HepG2 (cell line): ENCODE results near the gene STAT1. TPM values are rescaled to one million over a fixed set of nuclear protein-coding genes. Genes with fewer than 3 reads are reported as not detected.

ENCODE experiments used
- ATAC-seq: fragments of 200-7000 bp; cut with Tn5 transposase; 3 replicates; pipeline ENCODE4 v1.9.1; 2020; ENCODE audit warnings: mild to moderate bottlenecking, moderate library complexity
- BruUV-seq: library from RNA; stranded (reverse); fragments of 400-500 nt; replicated peaks from 2 replicates; lab custom pipeline; 2021; lab: Mats Ljungman, UMichigan
- CTCF ChIA-PET: fragments of 300-600 bp; formaldehyde crosslinking; extraction: SDS; loops from one replicate; lab custom pipeline; 2021; ENCODE audit warnings: low total read pairs, inconsistent platforms, low intra/inter-chr PET ratio; lab: Yijun Ruan, JAX
- POLR2A ChIA-PET: fragments of 350-600 bp; sonication (Branson Sonifier 250); formaldehyde crosslinking; loops from one replicate; lab custom pipeline; 2020; ENCODE audit warnings: antibody characterized with exemption, inconsistent platforms; lab: Yijun Ruan, JAX
- DNase-seq: peaks from one replicate; pipeline ENCODE4 v3.0.0-alpha.2; 2015; ENCODE audit warnings: low spot score
- FAIRE-seq: peaks from 3 replicates; lab custom pipeline; 2011; peaks lifted over from hg19 to GRCh38; lab: Jason Lieb, UNC
- H2AFZ ChIP-seq: one replicate; pipeline ENCODE4 v1.6.1; 2011; ENCODE audit warnings: low read length, inconsistent platforms
- H3K27ac ChIP-seq: fragments of 300-600 bp; 3 replicates; pipeline ENCODE4 v1.8.0; 2011; ENCODE audit warnings: mixed run types, mild to moderate bottlenecking, mixed read lengths, low read length, inconsistent platforms; ENCODE audit not compliant: insufficient read depth; ENCODE audit errors: extremely low read length
- H3K27me3 ChIP-seq, 2 experiments: fragments of 200-600 bp in 1 of 2; 2 replicates in 1 of 2; 3 replicates in 1 of 2; pipeline versions ENCODE4 v1.6.0 to v1.8.0; 2011; ENCODE audit warnings: low read length in 2 of 2, mild to moderate bottlenecking in 2 of 2, moderate library complexity in 2 of 2, inconsistent platforms in 1 of 2; ENCODE audit not compliant: insufficient read depth in 2 of 2, control insufficient read depth in 1 of 2
- H3K36me3 ChIP-seq, 2 experiments: fragments of 200-600 bp in 1 of 2; replicated peaks in 1 of 2; 2 replicates in 1 of 2; 3 replicates in 1 of 2; pipeline versions ENCODE4 v1.5.1 to v1.8.0; 2011; ENCODE audit warnings: low read length in 2 of 2, inconsistent platforms in 1 of 2; ENCODE audit not compliant: insufficient read depth in 2 of 2, control insufficient read depth in 1 of 2
- H3K4me1 ChIP-seq: 2 replicates; pipeline ENCODE4 v1.5.1; 2012; ENCODE audit warnings: low read length, inconsistent platforms; ENCODE audit not compliant: insufficient read depth
- H3K4me2 ChIP-seq: 2 replicates; pipeline ENCODE4 v1.6.0; 2011; ENCODE audit warnings: low read depth, low read length, inconsistent platforms
- H3K4me3 ChIP-seq, 3 experiments: fragments of 200-600 bp in 1 of 3; sonication (generic), shearing (Covaris generic) in 1 of 3; replicated peaks in 1 of 3; 2 replicates each; pipeline ENCODE4 v1.5.1; 2011 to 2016; ENCODE audit warnings: low read length in 3 of 3, inconsistent platforms in 2 of 3, low read depth in 2 of 3, mild to moderate bottlenecking in 2 of 3, control low read depth in 1 of 3, mixed read lengths in 1 of 3; ENCODE audit not compliant: insufficient read depth in 1 of 3
- H3K79me2 ChIP-seq: one replicate; pipeline ENCODE4 v1.6.1; 2011; ENCODE audit warnings: low read length, inconsistent platforms; ENCODE audit not compliant: insufficient read depth
- H3K9ac ChIP-seq: 2 replicates; pipeline ENCODE4 v1.6.0; 2011; ENCODE audit warnings: mild to moderate bottlenecking, low read depth, low read length, inconsistent platforms; ENCODE audit not compliant: insufficient read depth
- H3K9me3 ChIP-seq: 2 replicates; pipeline ENCODE4 v1.5.1; 2012; ENCODE audit warnings: mild to moderate bottlenecking, low read length
- H4K20me1 ChIP-seq: 2 replicates; pipeline ENCODE4 v1.6.0; 2011; ENCODE audit warnings: inconsistent platforms, mild to moderate bottlenecking, low read length, moderate library complexity; ENCODE audit not compliant: insufficient read depth
- AHR ChIP-seq: IDR thresholded peaks from 2 replicates; pipeline ENCODE4 v1.6.1; 2018; ENCODE audit warnings: missing genetic modification reagents, missing compliant biosample characterization
- ATF6 ChIP-seq: sonication (generic); formaldehyde crosslinking; conservative IDR thresholded peaks from 2 replicates; pipeline ENCODE4 v1.4.0; 2020; ENCODE audit warnings: missing genetic modification reagents
- GABPA ChIP-seq, 2 experiments: IDR thresholded peaks; 2 replicates each; pipeline ENCODE4 v1.6.1; 2011 to 2016; ENCODE audit warnings: low read depth in 2 of 2, low read length in 1 of 2, missing biosample characterization in 1 of 2, missing genetic modification characterization in 1 of 2
- GABPB1 ChIP-seq: IDR thresholded peaks from 2 replicates; pipeline ENCODE4 v1.6.1; 2016; ENCODE audit warnings: mild to moderate bottlenecking, missing genetic modification reagents, moderate library complexity, missing compliant biosample characterization
- HBP1 ChIP-seq: IDR thresholded peaks from 2 replicates; pipeline ENCODE4 v1.6.1; 2016; ENCODE audit warnings: low read depth, control low read depth
- HNF4A ChIP-seq: sonication (generic); formaldehyde crosslinking; IDR thresholded peaks from 2 replicates; pipeline ENCODE4 v1.4.0; 2020; ENCODE audit warnings: missing genetic modification reagents
- NFIB ChIP-seq: sonication (generic); formaldehyde crosslinking; IDR thresholded peaks from 2 replicates; pipeline ENCODE4 v1.9.0; 2021; ENCODE audit warnings: missing genetic modification reagents, mild to moderate bottlenecking, borderline replicate concordance
- NR2F1 ChIP-seq, 2 experiments: fragments of 450-650 bp in 1 of 2; formaldehyde crosslinking in 1 of 2; IDR thresholded peaks; 2 replicates each; pipeline versions ENCODE4 v1.5.0 to v1.6.1; 2016 to 2020; ENCODE audit warnings: mild to moderate bottlenecking in 1 of 2, missing compliant biosample characterization in 1 of 2, missing genetic modification reagents in 1 of 2, moderate library complexity in 1 of 2
- PAWR ChIP-seq: sonication (generic); formaldehyde crosslinking; IDR thresholded peaks from 2 replicates; pipeline ENCODE4 v1.4.0; 2020; ENCODE audit warnings: missing genetic modification reagents, mild to moderate bottlenecking, borderline replicate concordance
- PHF21A ChIP-seq: sonication (generic); formaldehyde crosslinking; IDR thresholded peaks from 2 replicates; pipeline ENCODE4 v1.5.0; 2020; ENCODE audit warnings: mild to moderate bottlenecking, missing genetic modification reagents
- RARA ChIP-seq: IDR thresholded peaks from 2 replicates; pipeline ENCODE4 v1.6.1; 2016; ENCODE audit warnings: missing genetic modification reagents, missing compliant biosample characterization
- SALL2 ChIP-seq: sonication (generic); formaldehyde crosslinking; IDR thresholded peaks from 2 replicates; pipeline ENCODE4 v1.8.1; 2023; ENCODE audit warnings: mild to moderate bottlenecking, missing genetic modification reagents, inconsistent platforms
- ZBTB2 ChIP-seq: sonication (generic); formaldehyde crosslinking; IDR thresholded peaks from 2 replicates; pipeline ENCODE4 v1.8.0; 2022; ENCODE audit warnings: low read depth, missing genetic modification reagents
- ZNF101 ChIP-seq: sonication (generic); formaldehyde crosslinking; IDR thresholded peaks from 2 replicates; pipeline ENCODE4 v1.4.0; 2020; ENCODE audit warnings: mild to moderate bottlenecking, low read depth, missing genetic modification reagents, borderline replicate concordance
- ZNF18 ChIP-seq: sonication (generic); formaldehyde crosslinking; IDR thresholded peaks from 2 replicates; pipeline ENCODE4 v1.8.0; 2022; ENCODE audit warnings: mild to moderate bottlenecking, missing genetic modification reagents; ENCODE audit not compliant: insufficient replicate concordance
- ZNF414 ChIP-seq: sonication (generic); formaldehyde crosslinking; IDR thresholded peaks from 2 replicates; pipeline ENCODE4 v1.5.0; 2020; ENCODE audit warnings: missing genetic modification reagents
- WGBS: methylation state at CpG from one replicate; pipeline ENCODE4 v1.1.6; 2017; ENCODE audit warnings: low lambda C conversion rate; 5-methylcytosine and 5-hydroxymethylcytosine counted together
- in situ Hi-C: cut with HindIII; loops from 2 replicates; pipeline ENCODE4 v1.10.0; 2017; ENCODE audit warnings: low pct_unique_long_range_greater_than_20kb; ENCODE audit not compliant: extremely low pct_ligation_motif_present
- intact Hi-C: fragments of 100-400 bp; cut with micrococcal nuclease; formaldehyde crosslinking; loops from one replicate; pipeline ENCODE4 v1.10.0; 2022; ENCODE audit not compliant: unreplicated experiment
- polyA plus RNA-seq, 8 experiments: library from polyadenylated mRNA; depleted of rRNA in 3 of 8; stranded (reverse) in 7 of 8; unstranded in 1 of 8; fragments of >200 nt; fragmentation: Illumina TruSeq in 4 of 8; extraction: Trizol in 4 of 8; gene quantifications; 2 replicates each; pipeline versions ENCODE4 v1.2.1 to v1.2.3, GENCODE V29; 2011 to 2016; ENCODE audit warnings: low read depth in 4 of 8, missing spikeins in 1 of 8, mixed read lengths in 1 of 8; ENCODE audit not compliant: insufficient read depth in 1 of 8
- total RNA-seq, 5 experiments: library from RNA; depleted of rRNA; stranded (reverse); fragments of >200 nt; fragmentation: Illumina TruSeq; extraction: Trizol; gene quantifications; 2 replicates each; pipeline ENCODE4 v1.2.3, GENCODE V29; 2016; ENCODE audit warnings: low read depth in 1 of 5

STAT1 gene
- total and polyA plus RNA-seq, 2 of the 13 experiments (the other 11 are each of a cell fraction or from before 2014, with no cell fraction given), result 21.8 to 59.6 TPM

GRCh38 chr2:190979906-190980629, 33.9 kb downstream of the STAT1 start:
- BruUV-seq, result no TSS peak
- Histone ChIP-seq H3K4me2 (no peak overlapping the region), H2AFZ (no peak overlapping the region), H4K20me1 (no peaks in the 10 kb centered on the region), H3K4me3 (no peak overlapping the region), H3K4me1 (no peaks in the 10 kb centered on the region), H3K9ac (no peak overlapping the region), H3K79me2 (no peaks in the 10 kb centered on the region), H3K36me3 (peaks cover 42 to 93% of the 10 kb centered on the region in 2 experiments), H3K27me3 (no peaks in the 10 kb centered on the region), H3K27ac (no peak overlapping the region), H3K9me3 (no peaks in the 10 kb centered on the region)
- CTCF ChIA-PET, result no interaction called here
- POLR2A ChIA-PET, result no interaction called here
- DNase-seq, result no peak
- no peak for FAIRE-seq
- ATAC-seq, result no peak
- 93% methylated on average over 14 of the region's 14 CpGs for WGBS
- intact Hi-C loops (loop anchor here (10.0 kb wide), 1 partner anchor 375 kb away; no protein-coding TSS in a partner anchor), in situ Hi-C loops (no loop called here)
- TF ChIP-seq PAWR (CRISPR knock-in tag) (no peak), HNF4A (no peak), NR2F1 (CRISPR knock-in tag; IDR thresholded peaks at IDR 0.05) (no peak), ZBTB2 (CRISPR knock-in tag) (no peak), ZNF414 (CRISPR knock-in tag) (no peak), RARA (CRISPR knock-in tag) (no peak), ZNF101 (CRISPR knock-in tag) (no peak), GABPB1 (CRISPR knock-in tag) (no peak), ATF6 (CRISPR knock-in tag) (no peak), NFIB (CRISPR knock-in tag) (no peak), AHR (CRISPR knock-in tag) (no peak), PHF21A (no peak), SALL2 (CRISPR knock-in tag) (no peak), ZNF18 (no peak), HBP1 (no peak), GABPA (IDR thresholded peaks at IDR 0.05; ENCODE audit: low read depth, low read length) (no peak), GABPA (CRISPR knock-in tag; IDR thresholded peaks at IDR 0.05; ENCODE audit: low read depth) (no peak)
